GM20000 (cell line): ENCODE results near the gene ZNF318.

ENCODE experiments used
- DNase-seq: peaks from one replicate; pipeline ENCODE4 v3.0.0; 2012; ENCODE audit warnings: low spot score
- TF ChIP-seq, protein P1 (sequence below): IDR thresholded peaks from 2 replicates; pipeline ENCODE4 v1.5.1; 2012; ENCODE audit warnings: mild to moderate bottlenecking, control low read depth; ENCODE audit errors: extremely low read depth, missing control alignments

Gene ZNF318

DNA sequence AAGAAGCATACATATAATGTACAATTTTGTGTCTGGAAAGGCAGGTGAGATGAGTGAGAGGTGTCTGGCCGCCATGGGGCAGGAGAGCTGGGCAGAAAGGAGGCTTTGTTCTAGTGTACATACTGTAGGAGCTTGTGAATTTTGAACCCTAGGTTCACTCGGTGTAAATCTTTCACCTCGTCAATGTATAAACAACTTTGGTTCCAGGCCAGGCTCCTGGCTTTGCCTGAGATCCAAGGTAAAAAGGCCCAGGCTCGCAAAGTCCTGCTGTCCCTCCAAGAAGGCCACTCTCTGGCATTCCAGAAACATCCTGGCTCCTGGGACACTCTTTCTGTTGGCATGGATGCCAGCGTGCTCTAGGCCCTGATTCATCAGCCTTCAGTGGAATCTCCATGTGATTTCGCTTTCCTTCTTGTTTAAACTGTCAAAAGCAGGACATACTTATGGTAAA lies 78.5 kb downstream of the ZNF318 start:
- no peak for DNase-seq
- TF ChIP-seq, protein P1, sequence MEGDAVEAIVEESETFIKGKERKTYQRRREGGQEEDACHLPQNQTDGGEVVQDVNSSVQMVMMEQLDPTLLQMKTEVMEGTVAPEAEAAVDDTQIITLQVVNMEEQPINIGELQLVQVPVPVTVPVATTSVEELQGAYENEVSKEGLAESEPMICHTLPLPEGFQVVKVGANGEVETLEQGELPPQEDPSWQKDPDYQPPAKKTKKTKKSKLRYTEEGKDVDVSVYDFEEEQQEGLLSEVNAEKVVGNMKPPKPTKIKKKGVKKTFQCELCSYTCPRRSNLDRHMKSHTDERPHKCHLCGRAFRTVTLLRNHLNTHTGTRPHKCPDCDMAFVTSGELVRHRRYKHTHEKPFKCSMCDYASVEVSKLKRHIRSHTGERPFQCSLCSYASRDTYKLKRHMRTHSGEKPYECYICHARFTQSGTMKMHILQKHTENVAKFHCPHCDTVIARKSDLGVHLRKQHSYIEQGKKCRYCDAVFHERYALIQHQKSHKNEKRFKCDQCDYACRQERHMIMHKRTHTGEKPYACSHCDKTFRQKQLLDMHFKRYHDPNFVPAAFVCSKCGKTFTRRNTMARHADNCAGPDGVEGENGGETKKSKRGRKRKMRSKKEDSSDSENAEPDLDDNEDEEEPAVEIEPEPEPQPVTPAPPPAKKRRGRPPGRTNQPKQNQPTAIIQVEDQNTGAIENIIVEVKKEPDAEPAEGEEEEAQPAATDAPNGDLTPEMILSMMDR, result no peak

DNA sequence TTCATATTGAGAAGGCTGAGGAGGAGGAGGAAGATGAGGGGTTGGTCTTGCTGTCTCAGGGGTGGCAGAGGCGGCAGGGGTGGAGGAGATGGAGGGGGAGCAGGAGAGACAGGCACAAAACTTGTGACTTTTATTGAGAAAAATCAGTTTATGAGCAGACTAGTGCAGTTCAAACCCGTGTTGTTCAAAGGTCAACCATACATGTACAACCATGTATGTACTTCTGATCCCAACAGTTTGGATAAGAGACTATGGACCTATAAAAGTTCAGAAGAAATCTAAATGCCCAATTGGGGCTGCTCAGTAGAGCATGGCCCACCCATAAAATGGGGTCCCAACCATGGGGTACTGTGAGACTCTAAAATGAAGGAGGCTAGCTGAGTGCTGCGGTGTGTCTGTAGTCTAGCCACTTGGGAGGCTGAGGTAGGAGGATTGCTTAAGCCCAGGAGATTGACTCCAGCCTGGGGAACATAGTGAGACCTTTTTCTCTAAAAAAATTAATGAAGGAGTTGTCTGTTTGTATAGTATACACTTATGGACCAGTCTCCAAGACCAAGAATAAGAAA lies 79.0 kb downstream of the ZNF318 start:
- no peak for DNase-seq
- TF ChIP-seq, protein P1, result no peak

DNA sequence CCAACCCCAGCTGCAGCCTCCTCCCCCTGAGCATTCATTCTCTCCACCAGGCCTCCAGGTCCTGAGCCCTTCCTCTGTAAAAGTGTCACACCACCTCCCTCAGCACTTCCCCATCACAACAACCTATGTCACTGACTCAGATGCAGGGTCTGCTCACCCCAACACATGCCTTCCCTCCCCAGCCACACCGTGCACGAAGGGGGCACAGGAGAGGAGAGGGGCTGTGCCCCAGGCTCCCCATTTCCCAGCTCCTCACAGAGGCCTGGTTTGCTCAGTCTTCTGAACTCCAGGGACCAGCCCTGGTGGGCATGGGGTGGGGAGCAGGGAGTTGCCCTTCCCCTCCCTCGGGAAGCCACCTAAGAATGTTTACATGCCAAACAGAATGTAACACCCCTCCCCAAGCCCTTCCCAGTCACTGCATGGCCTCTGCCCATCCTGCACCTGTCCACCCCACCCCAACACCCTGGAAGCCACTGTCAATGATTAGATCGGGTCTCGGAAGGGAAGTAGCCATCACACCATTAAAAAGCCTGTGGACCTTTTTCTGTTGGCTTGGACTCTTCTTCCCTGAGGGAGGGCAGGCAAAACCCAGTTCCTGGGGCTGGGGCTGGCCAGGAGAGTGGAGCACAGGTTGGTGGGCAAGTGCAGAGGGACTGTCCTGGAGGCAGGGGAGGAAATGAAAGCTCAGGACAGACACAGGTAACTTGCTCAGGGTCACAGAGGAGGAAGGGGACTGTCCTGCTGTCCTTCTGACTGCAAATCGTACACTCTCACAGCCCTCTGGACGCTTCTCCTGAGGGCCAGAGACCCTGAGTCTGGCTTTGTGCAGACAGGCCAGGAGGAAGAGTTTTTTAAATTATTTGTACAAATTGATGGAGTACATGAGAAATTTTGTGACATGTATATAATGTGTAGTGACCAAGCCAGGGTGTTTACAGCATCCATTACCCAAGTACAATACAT lies 81.4 kb downstream of the ZNF318 start:
- TF ChIP-seq, protein P1, result no peak
- no peak for DNase-seq

DNA sequence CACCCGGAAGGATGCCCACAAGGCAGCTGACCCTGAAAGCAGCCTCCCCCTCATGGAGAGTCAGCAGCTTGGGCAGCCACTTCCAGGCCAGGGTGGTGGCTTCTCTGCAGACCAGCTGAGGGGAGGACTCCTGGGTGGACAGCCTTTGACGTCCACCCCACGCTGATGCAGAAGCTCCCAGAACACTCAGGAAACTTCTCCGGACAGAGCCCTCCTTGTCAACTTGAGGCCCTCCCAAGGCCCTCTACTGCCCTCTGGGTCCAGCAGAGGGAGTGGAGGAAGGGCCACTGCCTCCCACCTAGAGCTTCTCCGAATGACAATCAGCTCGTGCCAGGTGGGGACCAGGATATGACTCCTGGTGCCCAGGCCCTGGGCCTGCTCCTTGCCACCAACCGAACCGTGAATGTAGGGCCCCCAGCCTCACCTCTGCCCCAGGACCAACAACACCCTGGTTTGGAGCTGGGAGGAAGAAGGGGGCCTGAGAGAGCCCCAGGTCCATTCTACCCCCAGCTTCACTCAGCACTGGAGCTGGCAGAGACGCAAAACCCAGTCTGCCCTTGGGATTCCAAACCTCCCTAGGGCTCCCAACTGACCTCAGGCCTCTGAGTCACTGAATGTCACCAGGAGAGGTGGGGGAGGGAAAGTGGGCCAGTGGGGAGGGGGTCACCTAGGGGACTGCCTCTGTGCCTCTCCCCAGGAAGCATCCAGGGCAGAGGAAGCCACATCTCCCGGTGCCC lies 82.3 kb downstream of the ZNF318 start:
- TF ChIP-seq, protein P1, result no peak
- no peak for DNase-seq

DNA sequence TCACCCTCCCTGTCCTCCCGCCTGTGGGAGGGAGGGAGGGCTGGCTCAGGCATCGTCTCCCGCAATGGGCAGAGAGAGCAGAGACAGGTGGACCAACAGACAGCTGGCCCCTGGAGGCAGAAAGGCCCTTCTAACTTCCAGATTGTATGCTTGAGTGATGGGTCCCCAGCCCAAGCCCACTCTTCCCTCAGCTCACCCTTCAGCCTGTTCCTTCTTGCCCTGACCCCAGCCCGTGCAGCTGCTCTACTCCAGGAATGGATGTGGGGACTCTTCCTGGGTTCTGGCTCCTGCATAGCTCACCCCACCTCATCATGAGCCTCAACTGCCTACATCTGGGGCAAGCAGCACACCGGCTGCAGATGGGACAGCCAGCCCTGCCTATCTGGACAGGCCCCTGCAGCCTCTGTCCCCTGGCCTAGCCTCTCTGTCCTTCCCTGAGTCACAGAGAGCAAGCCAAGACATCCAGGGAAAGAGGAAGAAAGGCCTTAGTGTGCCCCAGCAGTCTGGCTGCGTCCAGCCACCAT lies 82.9 kb downstream of the ZNF318 start:
- TF ChIP-seq, protein P1, result no peak
- no peak for DNase-seq
